ENCODE data around the gene PRR18. TPM values are rescaled to one million over a fixed set of nuclear protein-coding genes. Genes with fewer than 3 reads are reported as not detected.
A peak's percentile ranks its signal among the peaks of the same experiment; 100 is the strongest.

PRR18 gene
- total and polyA plus RNA-seq, 2 of the 13 experiments (the other 11 are each of a cell fraction or from before 2014, with no cell fraction given): 0.04 TPM

DNA sequence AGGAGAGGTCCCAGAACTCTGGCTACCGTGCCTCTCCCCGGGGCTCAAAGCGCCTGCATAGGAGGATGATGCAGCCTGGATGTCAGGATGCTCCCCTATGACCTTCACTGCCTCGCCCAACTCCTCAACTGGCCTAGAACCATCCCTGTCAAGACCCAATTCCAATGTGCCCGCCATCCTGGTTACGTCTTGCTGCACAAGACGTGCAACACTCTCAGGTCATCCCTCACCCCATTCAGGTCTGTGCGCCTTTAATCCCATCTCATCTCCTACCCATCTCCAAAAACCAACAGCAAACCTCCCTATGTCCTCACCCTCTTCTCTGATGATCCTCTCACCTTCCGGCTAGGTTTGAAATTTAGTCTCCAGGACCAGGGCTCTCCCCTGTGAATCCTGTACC lies 30.7 kb upstream of the PRR18 start (continued):
- TF ChIP-seq, protein P1, sequence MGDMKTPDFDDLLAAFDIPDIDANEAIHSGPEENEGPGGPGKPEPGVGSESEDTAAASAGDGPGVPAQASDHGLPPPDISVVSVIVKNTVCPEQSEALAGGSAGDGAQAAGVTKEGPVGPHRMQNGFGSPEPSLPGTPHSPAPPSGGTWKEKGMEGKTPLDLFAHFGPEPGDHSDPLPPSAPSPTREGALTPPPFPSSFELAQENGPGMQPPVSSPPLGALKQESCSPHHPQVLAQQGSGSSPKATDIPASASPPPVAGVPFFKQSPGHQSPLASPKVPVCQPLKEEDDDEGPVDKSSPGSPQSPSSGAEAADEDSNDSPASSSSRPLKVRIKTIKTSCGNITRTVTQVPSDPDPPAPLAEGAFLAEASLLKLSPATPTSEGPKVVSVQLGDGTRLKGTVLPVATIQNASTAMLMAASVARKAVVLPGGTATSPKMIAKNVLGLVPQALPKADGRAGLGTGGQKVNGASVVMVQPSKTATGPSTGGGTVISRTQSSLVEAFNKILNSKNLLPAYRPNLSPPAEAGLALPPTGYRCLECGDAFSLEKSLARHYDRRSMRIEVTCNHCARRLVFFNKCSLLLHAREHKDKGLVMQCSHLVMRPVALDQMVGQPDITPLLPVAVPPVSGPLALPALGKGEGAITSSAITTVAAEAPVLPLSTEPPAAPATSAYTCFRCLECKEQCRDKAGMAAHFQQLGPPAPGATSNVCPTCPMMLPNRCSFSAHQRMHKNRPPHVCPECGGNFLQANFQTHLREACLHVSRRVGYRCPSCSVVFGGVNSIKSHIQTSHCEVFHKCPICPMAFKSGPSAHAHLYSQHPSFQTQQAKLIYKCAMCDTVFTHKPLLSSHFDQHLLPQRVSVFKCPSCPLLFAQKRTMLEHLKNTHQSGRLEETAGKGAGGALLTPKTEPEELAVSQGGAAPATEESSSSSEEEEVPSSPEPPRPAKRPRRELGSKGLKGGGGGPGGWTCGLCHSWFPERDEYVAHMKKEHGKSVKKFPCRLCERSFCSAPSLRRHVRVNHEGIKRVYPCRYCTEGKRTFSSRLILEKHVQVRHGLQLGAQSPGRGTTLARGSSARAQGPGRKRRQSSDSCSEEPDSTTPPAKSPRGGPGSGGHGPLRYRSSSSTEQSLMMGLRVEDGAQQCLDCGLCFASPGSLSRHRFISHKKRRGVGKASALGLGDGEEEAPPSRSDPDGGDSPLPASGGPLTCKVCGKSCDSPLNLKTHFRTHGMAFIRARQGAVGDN (CRISPR knock-in tag; IDR thresholded peaks at IDR 0.05): 0 out of 2 replicates have a peak, but pooled peaks have one; percentile 13

DNA sequence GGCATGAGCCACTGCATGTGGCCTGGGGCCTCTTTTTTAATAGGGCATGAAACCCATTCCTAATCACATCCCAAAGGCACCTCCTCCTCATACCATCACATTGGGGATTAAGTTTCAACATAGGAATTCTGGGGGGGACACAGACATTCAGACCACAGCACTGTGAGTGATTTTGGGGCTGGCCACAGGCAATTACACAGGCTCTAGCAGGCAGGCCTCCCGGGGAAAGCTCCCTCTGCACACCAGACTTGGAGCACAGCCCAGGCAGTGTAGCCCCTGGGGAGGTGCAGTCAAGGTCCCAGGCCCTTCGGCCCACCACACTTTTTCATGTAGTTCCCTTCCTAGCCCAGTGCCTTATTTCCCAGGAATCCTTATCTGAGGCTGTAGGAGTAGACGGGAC lies 28.7 kb upstream of the PRR18 start:
- no peak for ATAC-seq
- intact Hi-C loops (cut with micrococcal nuclease; ENCODE audit: unreplicated experiment): no loop called here
- peaks cover 40% of the 10 kb centered on the region for H4K20me1 ChIP-seq (ENCODE audit: insufficient read depth, low read length)

More for the DNA sequence above, 28.7 kb upstream of the PRR18 start:
- no peak for FAIRE-seq
- Histone ChIP-seq H3K36me3 (replicated peaks in 1 of 2; ENCODE audit: control insufficient read depth in 1 of 2, insufficient read depth in 2 of 2, low read length in 2 of 2) (peaks cover 17 to 55% of the 10 kb centered on the region in 2 experiments), H3K9ac (ENCODE audit: insufficient read depth, low read depth, low read length) (no peak overlapping the region), H3K27me3 (ENCODE audit: control insufficient read depth in 1 of 2, insufficient read depth in 2 of 2, low read length in 2 of 2) (no peaks in the 10 kb centered on the region; a peak in 1 of 5 replicates), H3K4me1 (ENCODE audit: insufficient read depth, low read length) (peaks cover 45% of the 10 kb centered on the region), H3K27ac (ENCODE audit: extremely low read length, insufficient read depth, low read length) (no peak overlapping the region), H3K4me3 (replicated peaks in 1 of 3; ENCODE audit: insufficient read depth in 1 of 3, low read depth in 2 of 3, low read length in 3 of 3) (no peak overlapping the region), H3K79me2 (ENCODE audit: insufficient read depth, low read length) (peaks cover 100% of the 10 kb centered on the region), H3K4me2 (ENCODE audit: low read depth, low read length) (no peak overlapping the region), H2AFZ (ENCODE audit: low read length) (no peak overlapping the region), H3K9me3 (ENCODE audit: low read length) (no peaks in the 10 kb centered on the region)
- TF ChIP-seq NR3C1 (CRISPR knock-in tag; IDR thresholded peaks at IDR 0.05) (no peak), ARNT2 (CRISPR knock-in tag; IDR thresholded peaks at IDR 0.05; ENCODE audit: low read depth) (no peak), ZNF792 (CRISPR knock-in tag; IDR thresholded peaks at IDR 0.05) (no peak), SKI (IDR thresholded peaks at IDR 0.05; ENCODE audit: partially characterized antibody) (no peak), NFE2L1 (CRISPR knock-in tag; IDR thresholded peaks at IDR 0.05; ENCODE audit: borderline replicate concordance) (no peak), ZNF589 (CRISPR knock-in tag; conservative IDR thresholded peaks at IDR 0.05) (no peak), ATAD3A (CRISPR knock-in tag; IDR thresholded peaks at IDR 0.05) (no peak)
- TF ChIP-seq, protein P2, sequence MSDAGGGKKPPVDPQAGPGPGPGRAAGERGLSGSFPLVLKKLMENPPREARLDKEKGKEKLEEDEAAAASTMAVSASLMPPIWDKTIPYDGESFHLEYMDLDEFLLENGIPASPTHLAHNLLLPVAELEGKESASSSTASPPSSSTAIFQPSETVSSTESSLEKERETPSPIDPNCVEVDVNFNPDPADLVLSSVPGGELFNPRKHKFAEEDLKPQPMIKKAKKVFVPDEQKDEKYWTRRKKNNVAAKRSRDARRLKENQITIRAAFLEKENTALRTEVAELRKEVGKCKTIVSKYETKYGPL (CRISPR knock-in tag; IDR thresholded peaks at IDR 0.05): no peak
- 97% methylated on average over 3 of the region's 3 CpGs for WGBS (ENCODE audit: low lambda C conversion rate)
- BruUV-seq (replicated peaks): no TSS peak
- DNase-seq (ENCODE audit: low spot score): no peak
- in situ Hi-C loops (cut with HindIII; ENCODE audit: extremely low pct_ligation_motif_present, low pct_unique_long_range_greater_than_20kb): no loop called here
- ChIA-PET POLR2A (interaction anchor here (1.4 kb wide), 1 partner anchor 45 kb away, joined by 5 read pairs; no protein-coding TSS in a partner anchor), CTCF (ENCODE audit: low intra/inter-chr PET ratio, low total read pairs) (no interaction called here)

Data from HepG2 (cell line).